ENCODE data around the gene TBC1D2. TPM values are rescaled to one million over a fixed set of nuclear protein-coding genes. Genes with fewer than 3 reads are reported as not detected.
A peak's percentile ranks its signal among the peaks of the same experiment; 100 is the strongest.

TBC1D2 gene
- total and polyA plus RNA-seq, 2 of the 13 experiments (the other 11 are each of a cell fraction or from before 2014, with no cell fraction given), result 2.0 to 2.8 TPM

DNA sequence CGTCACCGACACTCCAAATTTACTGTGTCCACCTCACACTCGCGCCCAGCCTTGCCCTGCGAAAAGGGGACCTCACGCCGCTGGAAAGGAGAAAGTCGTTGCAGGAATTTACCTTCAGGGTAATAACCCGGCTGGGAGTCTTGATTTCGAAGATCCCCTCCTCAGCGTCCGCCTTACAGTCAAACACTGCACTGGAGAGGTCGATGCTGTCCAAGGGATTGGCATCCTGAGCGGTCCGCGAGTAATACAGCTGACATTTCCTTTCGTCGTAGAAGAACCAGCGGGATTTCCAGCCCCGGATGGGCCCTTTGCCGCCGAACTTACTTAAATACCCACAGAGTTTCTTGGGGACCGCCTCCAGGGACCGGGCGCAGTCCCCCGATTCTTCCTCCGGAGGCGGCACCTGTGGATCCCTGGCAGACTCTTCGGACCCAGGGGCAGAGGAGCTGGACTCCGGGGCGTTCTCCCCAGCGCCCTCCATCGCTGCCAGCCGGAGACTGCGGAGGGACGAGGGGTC lies 330 bp downstream of the TBC1D2 start:
- no peak for TF ChIP-seq KAT2B (IDR thresholded peaks at IDR 0.05; ENCODE audit: borderline replicate concordance, low read depth, low read length)
- TF ChIP-seq TEAD3 (CRISPR knock-in tag; optimal IDR thresholded peaks at IDR 0.05; ENCODE audit: borderline replicate concordance), result peak; percentile 15
- TF ChIP-seq SMYD3 (CRISPR knock-in tag; IDR thresholded peaks at IDR 0.05), result 0 out of 2 replicates have a peak, but pooled peaks have one; percentile 1
- 0 out of 2 replicates have a peak, but pooled peaks have one; percentile 63 for TF ChIP-seq ZNF501 (CRISPR knock-in tag; IDR thresholded peaks at IDR 0.05)
- peak; percentile 3; the same call in 1 of the 2 replicates for TF ChIP-seq WIZ (CRISPR knock-in tag; IDR thresholded peaks at IDR 0.05)
- 0 out of 2 replicates have a peak, but pooled peaks have one; percentile 3 for TF ChIP-seq ZNF230 (CRISPR knock-in tag; IDR thresholded peaks at IDR 0.05)
- TF ChIP-seq ZMYM3 (CRISPR knock-in tag; IDR thresholded peaks at IDR 0.05), result 0 out of 2 replicates have a peak, but pooled peaks have one; percentile 4
- TF ChIP-seq MTA1 (CRISPR knock-in tag; IDR thresholded peaks at IDR 0.05; ENCODE audit: borderline replicate concordance), result peak; percentile 15; the same call in 1 of the 2 replicates
- TF ChIP-seq ZNF276 (CRISPR knock-in tag; IDR thresholded peaks at IDR 0.05; ENCODE audit: low read depth), result 0 out of 2 replicates have a peak, but pooled peaks have one; percentile 19
- TF ChIP-seq SETDB1 (CRISPR knock-in tag; IDR thresholded peaks at IDR 0.05; ENCODE audit: borderline replicate concordance), result 0 out of 2 replicates have a peak, but pooled peaks have one; percentile 22
- no peak for TF ChIP-seq ZNF354B (CRISPR knock-in tag; IDR thresholded peaks at IDR 0.05)
- 0 out of 2 replicates have a peak, but pooled peaks have one; percentile 1 for TF ChIP-seq GTF3A (CRISPR knock-in tag; conservative IDR thresholded peaks at IDR 0.05)
- TF ChIP-seq ZNF234 (CRISPR knock-in tag; conservative IDR thresholded peaks at IDR 0.05), result peak; percentile 19; the same call in 1 of the 2 replicates
- TF ChIP-seq ZNF7 (CRISPR knock-in tag; IDR thresholded peaks at IDR 0.05), result no peak
- no peak for TF ChIP-seq CEBPB (IDR thresholded peaks at IDR 0.05; ENCODE audit: borderline replicate concordance, low read depth, low read length)
- no peak for TF ChIP-seq NFE2L1 (CRISPR knock-in tag; IDR thresholded peaks at IDR 0.05; ENCODE audit: borderline replicate concordance)
- no peak for TF ChIP-seq ZNF30 (CRISPR knock-in tag; IDR thresholded peaks at IDR 0.05)
- TF ChIP-seq ZNF607 (CRISPR knock-in tag; IDR thresholded peaks at IDR 0.05; ENCODE audit: borderline replicate concordance), result 0 out of 2 replicates have a peak, but pooled peaks have one; percentile 17
- TF ChIP-seq, protein P1, sequence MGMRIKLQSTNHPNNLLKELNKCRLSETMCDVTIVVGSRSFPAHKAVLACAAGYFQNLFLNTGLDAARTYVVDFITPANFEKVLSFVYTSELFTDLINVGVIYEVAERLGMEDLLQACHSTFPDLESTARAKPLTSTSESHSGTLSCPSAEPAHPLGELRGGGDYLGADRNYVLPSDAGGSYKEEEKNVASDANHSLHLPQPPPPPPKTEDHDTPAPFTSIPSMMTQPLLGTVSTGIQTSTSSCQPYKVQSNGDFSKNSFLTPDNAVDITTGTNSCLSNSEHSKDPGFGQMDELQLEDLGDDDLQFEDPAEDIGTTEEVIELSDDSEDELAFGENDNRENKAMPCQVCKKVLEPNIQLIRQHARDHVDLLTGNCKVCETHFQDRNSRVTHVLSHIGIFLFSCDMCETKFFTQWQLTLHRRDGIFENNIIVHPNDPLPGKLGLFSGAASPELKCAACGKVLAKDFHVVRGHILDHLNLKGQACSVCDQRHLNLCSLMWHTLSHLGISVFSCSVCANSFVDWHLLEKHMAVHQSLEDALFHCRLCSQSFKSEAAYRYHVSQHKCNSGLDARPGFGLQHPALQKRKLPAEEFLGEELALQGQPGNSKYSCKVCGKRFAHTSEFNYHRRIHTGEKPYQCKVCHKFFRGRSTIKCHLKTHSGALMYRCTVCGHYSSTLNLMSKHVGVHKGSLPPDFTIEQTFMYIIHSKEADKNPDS (CRISPR knock-in tag; IDR thresholded peaks at IDR 0.05), result no peak
- H3K9me3 ChIP-seq (ENCODE audit: low read length), result no peaks in the 10 kb centered on the region
- intact Hi-C loops (cut with micrococcal nuclease; ENCODE audit: unreplicated experiment) (no loop called here), in situ Hi-C loops (cut with HindIII; ENCODE audit: extremely low pct_ligation_motif_present, low pct_unique_long_range_greater_than_20kb) (no loop called here)
- H3K4me3 ChIP-seq (replicated peaks in 1 of 3; ENCODE audit: insufficient read depth in 1 of 3, low read depth in 2 of 3, low read length in 3 of 3), result peak overlapping the region; percentile 88 to 92 (median 89)
- WGBS (ENCODE audit: low lambda C conversion rate), result 3% methylated on average over 6 of the region's 36 CpGs
- H3K27ac ChIP-seq (ENCODE audit: extremely low read length, insufficient read depth, low read length), result peak overlapping the region; percentile 37
- H3K4me1 ChIP-seq (ENCODE audit: insufficient read depth, low read length), result peaks cover 23% of the 10 kb centered on the region
- no peaks in the 10 kb centered on the region for H3K79me2 ChIP-seq (ENCODE audit: insufficient read depth, low read length)
- ChIA-PET POLR2A (interaction anchor here (0.6 to 5.0 kb wide), 17 partner anchors 9 to 618 kb away, joined by 3 to 71 read pairs (median 5); partner anchors contain the start of genes CORO2A, NANS, TRIM14 and TRMO), CTCF (ENCODE audit: low intra/inter-chr PET ratio, low total read pairs) (interaction anchor here (1.0 kb wide), 1 partner anchor 50 kb away, joined by 3 read pairs; no protein-coding TSS in a partner anchor)
- H3K4me2 ChIP-seq (ENCODE audit: low read depth, low read length), result peak overlapping the region; percentile 91
- peak overlapping the region; percentile 84 for H3K9ac ChIP-seq (ENCODE audit: insufficient read depth, low read depth, low read length)
- H3K27me3 ChIP-seq (ENCODE audit: control insufficient read depth in 1 of 2, insufficient read depth in 2 of 2, low read length in 2 of 2), result no peaks in the 10 kb centered on the region; a peak in 1 of 5 replicates
- ATAC-seq, result peak; percentile 53
- H2AFZ ChIP-seq (ENCODE audit: low read length), result no peak overlapping the region
- H3K36me3 ChIP-seq (replicated peaks in 1 of 2; ENCODE audit: control insufficient read depth in 1 of 2, insufficient read depth in 2 of 2, low read length in 2 of 2), result no peaks in the 10 kb centered on the region
- no peak for DNase-seq (ENCODE audit: low spot score)
- BruUV-seq (replicated peaks), result TSS peak; percentile 66
- H4K20me1 ChIP-seq (ENCODE audit: insufficient read depth, low read length), result no peaks in the 10 kb centered on the region
- FAIRE-seq, result no peak

Measured in HepG2 (cell line).